Right lobe of liver (tissue), 6 donors: ENCODE results near the gene PRR15L. TPM values are rescaled to one million over a fixed set of nuclear protein-coding genes. Genes with fewer than 3 reads are reported as not detected.
A peak's percentile ranks its signal among the peaks of the same experiment; 100 is the strongest.
"Not testable (repeated sequence)": the region's sequence is repeated elsewhere in the genome, so short reads cannot be mapped to it uniquely, and the experiment has no call there.

ENCODE experiments used
- ATAC-seq, 4 donors: fragments of 200-7000 bp; cut with Tn5 transposase; one replicate each; pipeline ENCODE4 v1.9.1; 2020; ENCODE audit warnings: mild to moderate bottlenecking in 4 of 4, moderate library complexity in 4 of 4
- DNase-seq, 3 donors: peaks; one replicate each; pipeline ENCODE4 v3.0.0-alpha.2; 2020
- H3K27ac ChIP-seq, 3 donors: fragments of 200-600 bp; one replicate each; pipeline ENCODE4 v1.8.0; 2022
- H3K27me3 ChIP-seq, 2 donors: fragments of 200-600 bp; one replicate each; pipeline ENCODE4 v1.8.0; 2022
- H3K36me3 ChIP-seq, 4 donors: fragments of 200-600 bp; sonication (generic) in 1 of 4; one replicate each; pipeline versions ENCODE4 v1.5.1 to v1.8.0; 2017 to 2022; ENCODE audit warnings: control low read depth in 1 of 4
- H3K4me1 ChIP-seq, 4 donors: fragments of 200-600 bp; sonication (generic) in 1 of 4; one replicate each; pipeline versions ENCODE4 v1.5.1 to v1.8.0; 2017 to 2022; ENCODE audit warnings: control low read depth in 1 of 4
- H3K4me3 ChIP-seq, 3 donors: fragments of 200-600 bp; one replicate each; pipeline ENCODE4 v1.8.0; 2022
- H3K9me3 ChIP-seq, 4 donors: fragments of 200-600 bp; sonication (generic) in 1 of 4; one replicate each; pipeline versions ENCODE4 v1.5.1 to v1.8.0; 2017 to 2022; ENCODE audit warnings: control low read depth in 1 of 4
- POLR2A ChIP-seq: fragments of 450-650 bp; IDR thresholded peaks from one replicate; pipeline ENCODE4 v1.6.1; 2017; ENCODE audit warnings: antibody characterized with exemption, mild to moderate bottlenecking
- WGBS: methylation state at CpG from one replicate; pipeline ENCODE4 v1.1.6; 2018; ENCODE audit warnings: low coverage, low lambda C conversion rate; ENCODE audit not compliant: insufficient coverage; ENCODE audit errors: missing lambda C conversion rate; 5-methylcytosine and 5-hydroxymethylcytosine counted together
- intact Hi-C, 2 donors: fragments of 100-400 bp; cut with DNase I; formaldehyde crosslinking; loops; one replicate each; pipeline versions ENCODE4 v1.11.2 to v1.14.1; 2022
- total RNA-seq, 6 experiments: library from RNA; depleted of rRNA in 2 of 6; stranded (reverse); fragments of >200 nt in 2 of 6; fragmentation: NEBNext Ultra II Directional in 3 of 6; extraction: Animal tissue kit (Norgen Biotek cat#: 25700) in 3 of 6; gene quantifications; one replicate each; pipeline versions ENCODE4 v1.1.0 to v1.2.4, GENCODE V29; 2016 to 2023
- TF ChIP-seq, protein P1 (sequence below), 4 donors: fragments of 200-600 bp in 3 of 4; fragments of 450-650 bp in 1 of 4; IDR thresholded peaks; one replicate each; pipeline versions ENCODE4 v1.5.1 to v1.8.0; 2016 to 2022; ENCODE audit warnings: antibody characterized with exemption in 4 of 4, mild to moderate bottlenecking in 2 of 4
- donor health status: DM: no; HTN: yes; CAD: no.
- donor health status: DM: no; HTN: no; CAD: no.
- donor health status: DM: no; HTN: no; CAD: no.
- donor health status: DM: no; HTN: yes; CAD: no.
- donor health status: DM: no; HTN: yes; CAD: no.

Gene PRR15L
- total RNA-seq, 6 experiments from 2014 or later, result 0.19 to 1.1 (median 0.47) TPM

GRCh38 chr17:47990962-47991731, 33.5 kb upstream of the PRR15L start:
- intact Hi-C loops, result no loop called here
- Histone ChIP-seq H3K9me3 (no peaks in the 10 kb centered on the region), H3K4me1 (no peaks in the 10 kb centered on the region), H3K36me3 (no peaks in the 10 kb centered on the region), H3K27ac (no peak overlapping the region), H3K4me3 (no peak overlapping the region), H3K27me3 (no peaks in the 10 kb centered on the region)
- DNase-seq (no peak), ATAC-seq (no peak)
- TF ChIP-seq, protein P1, sequence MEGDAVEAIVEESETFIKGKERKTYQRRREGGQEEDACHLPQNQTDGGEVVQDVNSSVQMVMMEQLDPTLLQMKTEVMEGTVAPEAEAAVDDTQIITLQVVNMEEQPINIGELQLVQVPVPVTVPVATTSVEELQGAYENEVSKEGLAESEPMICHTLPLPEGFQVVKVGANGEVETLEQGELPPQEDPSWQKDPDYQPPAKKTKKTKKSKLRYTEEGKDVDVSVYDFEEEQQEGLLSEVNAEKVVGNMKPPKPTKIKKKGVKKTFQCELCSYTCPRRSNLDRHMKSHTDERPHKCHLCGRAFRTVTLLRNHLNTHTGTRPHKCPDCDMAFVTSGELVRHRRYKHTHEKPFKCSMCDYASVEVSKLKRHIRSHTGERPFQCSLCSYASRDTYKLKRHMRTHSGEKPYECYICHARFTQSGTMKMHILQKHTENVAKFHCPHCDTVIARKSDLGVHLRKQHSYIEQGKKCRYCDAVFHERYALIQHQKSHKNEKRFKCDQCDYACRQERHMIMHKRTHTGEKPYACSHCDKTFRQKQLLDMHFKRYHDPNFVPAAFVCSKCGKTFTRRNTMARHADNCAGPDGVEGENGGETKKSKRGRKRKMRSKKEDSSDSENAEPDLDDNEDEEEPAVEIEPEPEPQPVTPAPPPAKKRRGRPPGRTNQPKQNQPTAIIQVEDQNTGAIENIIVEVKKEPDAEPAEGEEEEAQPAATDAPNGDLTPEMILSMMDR (IDR thresholded peaks at IDR 0.05), result no peak
- no peak for TF ChIP-seq POLR2A
- 54% methylated on average over 2 of the region's 14 CpGs for WGBS

DNA sequence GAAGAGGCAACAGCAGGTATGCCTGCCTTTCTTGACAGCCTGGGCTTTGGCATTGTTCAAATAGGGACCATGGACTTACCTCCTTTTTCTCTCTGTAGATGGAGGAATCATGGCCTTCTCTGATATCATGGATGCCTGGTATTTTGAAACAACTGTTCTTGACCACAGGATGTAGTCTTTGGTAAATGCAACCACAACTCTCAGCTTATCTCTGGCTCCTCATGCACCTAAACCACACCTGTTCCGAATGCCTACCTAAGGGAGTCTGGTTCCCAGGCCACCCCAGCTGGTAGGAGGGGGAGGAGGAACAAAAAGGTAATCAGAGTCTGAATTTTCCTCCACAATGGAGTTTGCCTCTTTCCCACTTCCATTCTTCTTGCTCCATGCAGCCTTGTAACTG, 32.0 kb upstream of the PRR15L start:
- H3K27me3 ChIP-seq, result no peaks in the 10 kb centered on the region
- ATAC-seq (no peak), DNase-seq (no peak)
- H3K36me3 ChIP-seq, result no peaks in the 10 kb centered on the region
- intact Hi-C loops, result no loop called here
- H3K4me1 ChIP-seq, result no peaks in the 10 kb centered on the region
- no peak for TF ChIP-seq POLR2A
- no peak overlapping the region for H3K4me3 ChIP-seq
- H3K9me3 ChIP-seq, result no peaks in the 10 kb centered on the region
- no peak overlapping the region for H3K27ac ChIP-seq
- WGBS, result 67% methylated on average over 1 of the region's 1 CpG

DNA sequence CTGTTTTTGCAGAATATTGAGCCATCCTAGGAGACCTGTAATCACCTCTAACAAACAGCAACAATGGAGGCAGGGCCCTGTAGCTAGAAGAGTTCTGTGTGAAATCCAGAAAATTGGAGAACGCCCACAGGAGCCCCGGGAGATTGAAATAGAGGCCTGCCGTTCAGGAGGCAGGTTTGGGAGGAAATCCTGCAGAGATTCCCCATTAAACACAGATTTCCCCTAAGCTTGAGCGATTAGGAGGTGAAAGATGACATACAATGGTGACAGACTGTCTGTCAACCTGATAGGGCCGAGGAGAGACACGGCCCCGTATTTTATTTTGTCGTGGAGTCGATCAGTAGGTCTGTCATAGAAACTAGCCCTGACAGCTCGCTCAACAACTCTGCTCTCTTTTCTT, 31.5 kb upstream of the PRR15L start:
- DNase-seq, result no peak
- Histone ChIP-seq H3K4me1 (no peaks in the 10 kb centered on the region), H3K36me3 (no peaks in the 10 kb centered on the region), H3K27ac (no peak overlapping the region), H3K9me3 (no peaks in the 10 kb centered on the region), H3K4me3 (no peak overlapping the region), H3K27me3 (no peaks in the 10 kb centered on the region)
- TF ChIP-seq, protein P1 (IDR thresholded peaks at IDR 0.05), result no peak
- no peak for TF ChIP-seq POLR2A
- WGBS, result 54% methylated on average over 5 of the region's 10 CpGs
- ATAC-seq, result no peak
- intact Hi-C loops, result no loop called here

- H3K4me1 ChIP-seq, H3K4me3 ChIP-seq, H3K27me3 ChIP-seq, H3K36me3 ChIP-seq, intact Hi-C loops, ATAC-seq, H3K9me3 ChIP-seq, DNase-seq, H3K27ac ChIP-seq: not testable (repeated sequence)
- 90% methylated on average over 1 of the region's 1 CpG for WGBS
These were observed 30.8 kb upstream of the PRR15L start for GRCh38 chr17:47988445-47988844.

- intact Hi-C loops, result no loop called here
- ATAC-seq (peak; percentile 18 to 43 (median 27)), DNase-seq (no peak)
- WGBS, result 26% methylated on average over 4 of the region's 17 CpGs
- Histone ChIP-seq H3K4me1 (no peaks in the 10 kb centered on the region), H3K9me3 (no peaks in the 10 kb centered on the region), H3K27me3 (no peaks in the 10 kb centered on the region), H3K36me3 (peaks cover 0 to 10% (median 0%) of the 10 kb centered on the region in 4 donors), H3K27ac (no peak overlapping the region), H3K4me3 (no peak overlapping the region)
- TF ChIP-seq POLR2A, result no peak
- TF ChIP-seq, protein P1 (IDR thresholded peaks at IDR 0.05), result no peak
These were observed 29.7 kb upstream of the PRR15L start for GRCh38 chr17:47987240-47987835.
